GM11168 (cell line): Measurements from ENCODE around the gene ZDHHC21.
"Not testable (repeated sequence)": the region's sequence is repeated elsewhere in the genome, so short reads cannot be mapped to it uniquely, and the experiment has no call there.

Experiments
- in situ Hi-C: fragments of 300-500 bp; cut with MboI; formaldehyde crosslinking; loops from one replicate; pipeline ENCODE4 v1.12.0; 2022; ENCODE audit warnings: low sequenced_read_pairs; ENCODE audit not compliant: unreplicated experiment

Gene ZDHHC21

DNA sequence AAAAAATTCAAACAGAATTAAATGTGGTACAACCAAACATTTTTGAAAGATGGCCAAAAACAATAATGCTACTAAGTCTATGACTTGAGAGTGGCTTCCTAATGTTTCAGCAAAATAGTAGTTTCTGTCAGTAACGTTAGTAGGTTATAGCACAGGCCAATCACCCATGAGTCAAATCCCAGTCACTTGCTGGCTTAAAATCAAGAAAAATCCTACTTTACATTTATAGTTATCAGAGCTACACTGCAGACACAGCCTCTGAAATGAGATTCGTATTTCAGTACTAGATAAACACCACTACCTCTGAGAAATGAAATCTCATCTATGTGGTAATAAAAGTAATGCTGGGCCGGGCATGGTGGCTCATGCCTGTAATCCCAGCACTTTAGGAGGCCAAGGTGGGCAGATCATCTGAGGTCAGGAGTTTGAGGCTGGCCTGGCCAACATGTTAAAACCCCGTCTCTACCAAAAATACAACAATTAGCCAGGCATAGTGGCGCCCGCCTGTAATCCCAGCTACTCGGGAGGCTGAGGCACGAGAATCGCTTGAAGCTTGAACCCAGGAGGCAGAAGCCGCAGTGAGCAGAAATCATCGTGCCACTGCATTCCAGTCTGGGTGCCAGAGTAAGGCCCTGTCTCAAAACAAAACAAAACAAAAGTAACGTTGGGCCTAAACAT is 6.1 kb downstream of the ZDHHC21 start:
- in situ Hi-C loops: no loop called here

DNA sequence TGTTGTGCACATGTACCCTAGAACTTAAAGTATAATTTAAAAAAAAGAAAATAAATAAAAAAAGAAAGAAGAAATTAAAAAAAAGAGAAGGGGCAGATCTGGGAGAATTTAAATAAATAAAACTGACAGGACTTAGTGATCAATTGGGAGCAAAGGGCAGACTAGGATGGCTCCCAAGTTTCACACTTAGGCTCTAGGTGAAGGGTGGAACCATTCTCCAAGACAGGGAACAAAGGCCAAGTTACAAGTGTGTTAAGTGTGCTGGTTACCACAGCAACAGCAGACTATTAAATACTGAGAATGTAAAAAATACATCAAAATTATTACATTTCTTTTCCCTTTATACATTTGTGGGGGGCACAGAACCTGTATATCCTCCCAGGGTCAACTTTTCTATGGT is 7.1 kb downstream of the ZDHHC21 start:
- in situ Hi-C loops: no loop called here

DNA sequence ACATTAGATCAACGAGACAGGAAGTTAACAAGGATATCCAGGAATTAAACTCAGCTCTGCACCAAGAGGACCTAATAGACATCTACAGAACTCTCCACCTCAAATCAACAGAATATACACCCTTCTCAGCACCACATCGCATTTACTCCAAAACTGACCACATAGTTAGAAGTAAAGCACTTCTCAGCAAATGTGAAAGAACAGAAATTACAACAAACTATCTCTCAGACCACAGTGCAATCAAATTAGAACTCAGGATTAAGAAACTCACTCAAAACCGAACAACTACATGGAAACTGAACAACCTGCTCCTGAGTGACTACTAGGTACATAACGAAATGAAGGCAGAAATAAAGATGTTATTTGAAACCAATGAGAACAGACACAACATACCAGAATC is 10.6 kb downstream of the ZDHHC21 start:
- in situ Hi-C loops: not testable (repeated sequence)

DNA sequence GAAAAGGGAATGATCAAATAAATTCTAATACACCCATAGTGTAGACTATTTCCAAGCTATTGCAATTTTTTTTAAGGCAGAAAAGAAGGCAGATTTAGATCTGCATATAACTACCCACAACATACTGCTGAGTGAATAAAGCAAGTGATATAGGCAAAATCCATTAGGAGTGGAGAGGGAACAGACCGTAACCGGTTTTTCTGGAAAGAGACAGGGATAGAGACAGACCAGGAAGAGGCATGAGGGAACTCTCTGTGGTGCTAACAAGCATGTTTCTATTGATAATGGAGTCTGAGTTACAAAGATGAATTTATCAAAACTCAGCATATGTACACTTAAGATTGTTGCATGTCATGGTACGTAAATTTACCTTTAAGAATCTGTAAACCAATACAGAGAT is 14.5 kb downstream of the ZDHHC21 start:
- in situ Hi-C loops: no loop called here

DNA sequence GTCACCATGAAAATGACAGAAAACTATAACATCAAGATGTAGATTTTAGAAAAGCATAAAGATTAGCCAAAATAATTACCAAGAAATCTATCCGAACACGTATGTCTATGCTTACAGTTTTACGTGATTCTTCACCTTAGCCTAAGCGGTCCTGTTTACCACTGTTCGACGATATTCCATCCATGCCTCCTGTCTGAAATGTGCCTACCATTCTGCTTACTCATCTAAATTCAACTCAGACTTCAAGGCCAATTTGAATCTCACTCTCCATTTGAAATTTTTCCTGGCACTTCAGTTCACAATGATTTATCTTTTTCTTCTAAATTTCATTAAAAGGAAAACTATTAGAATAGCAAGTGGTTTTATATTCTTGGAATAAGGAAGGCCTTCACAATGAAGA is 15.4 kb downstream of the ZDHHC21 start:
- in situ Hi-C loops: no loop called here

DNA sequence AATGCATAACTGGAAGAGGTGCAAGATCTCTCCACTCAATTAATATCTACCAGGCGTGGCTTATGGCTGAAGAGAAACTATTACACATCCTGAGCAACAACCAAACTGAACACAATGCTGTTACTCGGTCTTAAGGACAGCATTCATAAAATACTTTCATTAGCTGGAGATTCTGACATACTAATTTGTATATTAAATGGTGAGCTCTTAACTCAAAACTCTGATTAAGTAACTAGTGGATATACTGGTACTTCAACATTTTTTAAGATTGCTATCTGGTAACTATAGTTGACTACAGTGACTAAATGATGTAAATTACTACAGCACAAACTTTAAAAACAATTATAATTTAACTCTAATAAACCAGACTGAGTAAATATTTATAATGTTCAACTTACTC is 15.8 kb downstream of the ZDHHC21 start:
- in situ Hi-C loops: no loop called here

DNA sequence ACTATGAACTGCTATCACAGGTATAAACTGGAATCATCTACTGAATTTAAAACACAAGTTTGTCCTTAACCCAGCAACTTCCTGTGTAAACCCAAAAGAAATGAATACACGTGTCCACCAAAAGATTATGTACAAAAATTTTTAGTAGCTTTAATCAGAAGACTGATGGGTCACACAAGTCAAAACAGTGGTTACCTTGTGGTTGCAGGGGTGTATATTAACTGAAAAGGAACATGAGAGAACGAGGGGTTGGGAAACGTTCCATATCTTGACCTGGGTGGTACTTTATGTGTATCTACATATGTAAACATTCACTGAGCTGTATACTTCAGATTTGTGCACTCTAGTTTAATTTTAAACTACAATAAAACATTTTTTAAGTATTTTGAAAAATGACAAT is 18.6 kb downstream of the ZDHHC21 start:
- in situ Hi-C loops: no loop called here

DNA sequence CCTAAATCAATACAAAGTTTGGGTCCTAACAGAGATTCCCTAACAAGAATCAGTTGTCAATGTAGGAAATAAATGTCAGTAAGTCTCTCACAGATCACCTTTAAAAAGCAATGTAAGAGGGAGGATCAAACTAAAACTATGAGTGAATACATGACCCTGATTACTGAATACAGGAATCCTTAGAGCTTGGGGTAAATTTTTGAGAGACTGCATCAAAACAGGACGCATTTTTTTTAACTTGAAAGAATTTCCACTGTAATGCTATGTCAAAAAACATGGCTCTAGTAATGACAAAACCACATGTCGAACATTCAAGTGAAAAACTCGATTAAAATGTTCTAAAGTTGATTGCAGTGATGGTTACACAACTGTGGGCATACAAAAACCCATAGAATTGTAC is 21.9 kb downstream of the ZDHHC21 start:
- in situ Hi-C loops: no loop called here

DNA sequence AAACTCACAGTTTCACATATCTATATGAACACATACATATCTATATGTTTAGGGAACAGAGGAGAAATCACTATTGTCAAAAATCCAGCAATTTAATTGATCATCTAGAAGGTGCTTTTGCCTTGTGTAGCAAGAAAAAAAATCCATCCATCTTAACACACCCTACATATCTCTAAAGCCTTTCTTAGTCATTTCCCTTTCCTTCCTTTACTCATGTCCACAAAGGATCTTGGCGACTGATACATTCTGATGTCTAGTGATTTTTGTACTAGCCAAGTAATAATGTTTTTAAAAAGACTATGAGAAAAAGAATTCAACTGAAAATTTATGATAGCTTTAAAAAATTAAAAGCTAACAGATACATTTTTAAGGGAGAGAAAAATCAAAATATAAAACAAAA is 22.5 kb downstream of the ZDHHC21 start:
- in situ Hi-C loops: no loop called here

DNA sequence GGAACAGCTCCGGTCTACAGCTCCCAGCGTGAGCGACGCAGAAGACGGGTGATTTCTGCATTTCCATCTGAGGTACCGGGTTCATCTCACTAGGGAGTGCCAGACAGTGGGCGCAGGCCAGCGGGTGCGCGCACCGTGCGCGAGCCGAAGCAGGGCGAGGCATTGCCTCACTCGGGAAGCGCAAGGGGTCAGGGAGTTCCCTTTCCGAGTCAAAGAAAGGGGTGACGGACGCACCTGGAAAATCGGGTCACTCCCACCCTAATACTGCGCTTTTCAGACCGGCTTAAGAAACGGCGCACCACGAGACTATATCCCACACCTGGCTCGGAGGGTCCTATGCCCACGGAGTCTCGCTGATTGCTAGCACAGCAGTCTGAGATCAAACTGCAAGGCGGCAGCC is 29.2 kb downstream of the ZDHHC21 start:
- in situ Hi-C loops: not testable (repeated sequence)

DNA sequence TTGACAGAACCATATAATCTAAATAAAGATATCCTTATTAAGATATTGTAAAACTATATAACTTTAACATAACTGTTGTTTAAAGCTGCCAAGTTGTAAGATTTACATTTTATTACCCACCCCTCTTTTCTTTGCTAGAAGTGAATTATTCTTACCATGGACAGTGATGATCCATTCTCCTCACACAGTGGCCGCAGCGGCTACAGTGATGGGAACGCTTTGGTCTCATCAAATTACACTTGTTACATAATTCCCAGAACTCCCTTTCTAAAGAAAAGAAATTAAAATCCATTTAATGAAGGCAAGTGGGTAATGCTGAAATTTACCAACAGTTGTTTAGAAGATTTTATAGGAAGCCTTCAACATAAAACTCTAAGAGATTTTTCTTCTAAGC is 31.2 kb downstream of the ZDHHC21 start:
- in situ Hi-C loops: no loop called here

DNA sequence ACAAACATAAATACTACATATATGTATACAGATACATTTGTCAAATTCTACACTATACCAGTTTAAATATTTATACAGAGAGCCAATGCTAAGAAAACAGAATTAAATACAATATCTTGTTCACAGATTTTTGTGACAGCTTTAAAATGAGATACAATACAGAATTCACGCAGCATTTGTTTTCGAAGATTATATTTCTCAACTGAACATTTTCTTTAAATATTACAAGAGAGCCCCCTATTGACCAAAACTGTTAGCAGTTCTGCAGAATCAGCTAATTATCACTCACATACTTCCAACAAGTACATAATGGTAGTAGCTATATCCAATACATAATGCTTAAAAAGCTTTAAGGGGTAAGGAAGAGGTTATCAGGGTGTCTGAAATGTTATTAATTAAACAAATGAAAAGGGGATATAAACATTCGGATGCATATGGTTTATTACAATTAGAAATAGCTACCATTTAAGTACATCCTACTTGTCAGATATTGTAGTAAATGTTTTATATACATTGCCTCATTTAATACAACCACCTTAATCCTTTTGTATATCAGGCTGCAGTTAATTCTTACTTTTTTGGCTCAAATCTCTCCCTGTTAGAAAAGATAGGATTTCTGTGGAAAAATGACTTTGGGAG is 31.7 kb downstream of the ZDHHC21 start:
- in situ Hi-C loops: no loop called here

DNA sequence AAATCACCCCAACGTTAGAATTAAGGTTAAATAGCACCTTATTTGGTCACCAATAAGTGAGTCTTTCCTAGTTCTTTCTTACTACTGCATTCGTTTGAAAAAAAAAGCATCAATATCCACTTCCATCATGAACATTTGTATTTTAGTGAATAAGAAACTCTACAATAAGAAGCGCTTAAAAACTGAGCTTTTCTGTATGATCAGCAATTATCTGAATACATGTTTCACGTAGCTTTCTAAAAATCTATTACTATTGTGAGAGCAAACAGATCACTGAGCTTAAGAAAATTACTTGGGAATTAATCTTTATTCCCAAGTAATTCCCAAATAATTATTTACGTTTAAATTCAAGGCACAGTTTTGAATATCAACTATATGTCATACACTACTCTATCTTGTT is 32.5 kb downstream of the ZDHHC21 start:
- in situ Hi-C loops: no loop called here

DNA sequence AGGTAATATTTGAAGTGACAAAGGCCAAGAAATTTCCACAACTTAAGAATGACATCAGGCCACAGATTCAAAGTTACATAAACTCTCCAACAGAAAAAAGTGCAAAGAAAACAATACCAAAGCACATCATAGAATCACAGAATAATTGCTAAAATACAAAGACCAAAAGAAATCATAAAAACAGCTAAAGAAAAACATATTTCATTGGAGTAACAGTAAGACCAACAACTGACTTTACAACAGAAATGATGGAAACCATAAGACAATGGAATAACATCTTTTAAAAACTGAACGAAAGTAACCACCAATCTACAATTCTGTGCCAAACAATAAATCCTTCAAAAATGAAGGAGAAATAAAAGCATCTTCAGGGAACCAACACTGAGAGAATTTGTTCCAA is 38.3 kb downstream of the ZDHHC21 start:
- in situ Hi-C loops: no loop called here

DNA sequence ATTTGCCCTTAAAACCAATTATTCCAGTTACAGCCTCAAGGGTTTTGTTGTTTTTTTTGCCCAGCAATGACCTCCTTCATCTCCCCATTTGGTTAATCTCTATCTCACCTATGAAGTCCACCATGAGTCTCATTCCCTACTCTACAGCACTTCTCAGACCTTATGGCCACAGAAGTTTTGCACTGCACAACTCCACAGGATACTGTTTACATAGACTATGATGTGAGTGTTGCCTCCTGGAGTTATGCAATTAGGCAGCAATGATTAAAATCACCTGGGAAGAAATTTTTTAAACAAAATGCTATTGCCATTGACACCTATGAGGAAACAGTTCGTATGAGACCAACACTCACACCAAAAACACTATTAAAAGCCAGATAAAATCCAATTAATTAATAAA is 39.7 kb downstream of the ZDHHC21 start:
- in situ Hi-C loops: no loop called here

DNA sequence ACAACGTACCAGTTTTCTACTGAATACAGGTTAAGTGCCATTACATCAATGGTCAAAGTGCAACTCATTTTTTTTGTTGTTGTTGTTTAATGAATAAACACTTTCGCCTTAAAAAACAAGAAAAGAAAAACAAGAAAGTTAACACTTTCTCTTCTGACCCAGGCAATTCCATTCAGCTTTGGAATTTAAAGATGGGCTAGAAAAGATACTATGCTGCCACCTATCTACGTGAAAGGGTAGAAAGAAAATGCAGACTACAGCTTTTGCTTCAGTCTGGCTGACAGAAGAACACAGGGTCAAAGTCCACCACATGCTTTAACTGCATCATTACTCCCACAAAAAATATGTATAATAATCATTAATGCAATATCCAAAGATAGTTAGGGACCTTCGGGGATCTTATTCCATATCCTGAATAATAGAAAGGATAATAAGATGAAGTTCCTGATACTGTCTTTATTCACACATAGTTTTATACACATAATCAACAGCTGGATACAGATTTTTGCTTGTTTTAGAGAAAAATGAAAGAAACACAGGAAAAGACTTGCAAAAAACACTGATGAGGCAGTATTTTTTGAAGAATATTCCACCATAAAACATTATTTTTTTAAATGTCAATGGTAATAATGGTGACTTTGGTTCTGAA is 40.4 kb downstream of the ZDHHC21 start:
- in situ Hi-C loops: no loop called here

DNA sequence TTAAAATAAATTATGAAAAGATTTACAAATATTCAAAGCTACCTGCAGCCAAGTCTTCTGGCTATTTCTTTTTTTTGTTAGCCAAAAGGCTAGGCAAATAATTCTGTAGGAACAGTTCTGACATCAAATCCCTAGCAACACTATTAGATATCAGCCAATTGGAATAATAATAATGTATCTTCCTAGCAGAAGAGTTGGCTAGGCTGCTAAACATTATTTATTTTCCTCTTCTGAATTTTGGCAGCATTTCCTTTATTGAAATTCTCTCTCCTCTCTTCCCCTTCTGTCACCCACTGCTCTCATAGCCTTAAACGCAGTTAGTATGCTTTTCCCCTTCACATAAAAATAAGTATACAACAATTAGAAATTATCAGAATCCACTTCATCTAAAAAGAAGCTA is 42.6 kb downstream of the ZDHHC21 start:
- in situ Hi-C loops: no loop called here

DNA sequence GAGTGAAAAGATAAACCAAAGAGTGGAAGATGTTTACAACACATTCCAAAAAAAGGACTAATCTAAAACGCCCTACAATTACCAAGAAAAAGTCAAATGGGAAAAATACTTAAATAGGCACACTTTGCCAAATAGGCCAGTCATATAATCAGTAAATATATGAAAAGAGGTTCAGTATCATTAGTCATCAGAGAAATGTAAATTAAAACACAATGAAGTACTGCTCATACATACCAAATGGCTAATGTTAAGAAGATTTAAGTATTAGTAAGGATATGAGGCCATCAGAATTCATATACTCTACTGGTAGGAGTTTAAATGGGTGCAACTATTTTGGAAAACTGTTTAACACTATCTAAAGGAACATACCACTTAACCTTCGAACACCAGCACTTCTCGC is 47.6 kb downstream of the ZDHHC21 start:
- in situ Hi-C loops: no loop called here

DNA sequence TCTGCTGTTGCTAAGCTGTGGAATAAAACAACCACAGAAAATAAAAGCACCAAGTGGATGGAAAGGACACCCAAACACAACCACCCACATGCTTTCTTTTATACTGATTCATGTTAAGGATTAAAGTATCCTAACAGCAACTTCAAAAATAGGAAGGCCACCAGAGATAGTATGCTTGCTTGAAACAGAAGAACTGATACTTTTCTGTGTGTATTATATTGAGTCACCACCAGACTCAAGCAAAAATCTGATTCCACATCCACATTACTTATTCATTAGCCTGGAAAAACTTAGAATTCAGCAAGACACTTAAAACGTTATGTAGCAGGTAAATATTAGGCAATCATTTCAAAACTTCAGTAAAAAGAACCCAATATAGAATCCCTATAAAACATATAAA is 52.3 kb downstream of the ZDHHC21 start:
- in situ Hi-C loops: no loop called here

DNA sequence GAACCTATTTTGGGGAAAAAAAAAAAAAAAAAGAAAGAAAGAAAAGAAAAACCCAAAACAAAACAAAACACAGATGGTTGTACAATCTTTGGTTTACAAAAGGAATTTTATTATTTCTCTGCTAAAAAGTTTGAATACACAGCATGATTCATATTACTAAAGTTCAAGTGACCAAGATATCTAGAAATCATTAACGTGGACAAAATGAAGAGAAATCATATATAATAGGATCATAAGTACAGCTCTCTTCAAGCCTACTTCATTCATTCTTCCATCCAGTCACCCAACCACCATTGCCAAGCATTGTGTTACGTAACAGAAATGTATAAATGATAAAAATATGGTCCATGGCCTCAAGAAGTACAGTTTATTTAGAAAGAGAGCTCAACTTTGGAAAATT is 52.9 kb downstream of the ZDHHC21 start:
- in situ Hi-C loops: no loop called here

DNA sequence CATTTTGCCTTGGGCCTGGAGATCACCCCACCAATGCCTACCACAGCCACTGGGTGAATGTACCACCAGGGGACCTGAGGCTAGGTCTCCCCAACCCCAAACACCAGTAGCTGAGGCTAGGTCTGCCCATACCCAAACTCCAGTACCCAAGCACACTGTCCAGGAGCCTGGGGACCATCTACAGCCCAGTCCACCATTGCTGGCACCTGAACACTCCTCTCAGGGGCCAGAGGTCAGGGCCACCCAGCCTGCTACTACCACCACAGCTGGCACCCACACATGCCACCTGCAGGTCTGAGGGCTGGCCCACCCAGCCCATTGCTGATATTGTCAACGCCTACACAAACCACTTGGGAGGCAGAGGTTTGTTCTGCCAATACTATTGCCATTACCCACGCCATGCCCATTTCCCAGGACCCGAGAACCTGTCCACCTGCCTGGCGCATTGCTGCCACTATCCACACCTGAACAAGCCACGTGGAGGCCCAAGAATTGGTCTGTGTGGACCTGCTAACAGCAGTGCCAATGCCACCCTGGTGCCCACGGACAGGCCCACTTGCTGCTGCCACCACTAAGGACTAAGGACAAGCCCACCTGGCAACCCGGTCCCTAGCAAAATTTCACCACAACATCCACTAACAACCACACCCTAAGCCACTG is 59.2 kb downstream of the ZDHHC21 start:
- in situ Hi-C loops: no loop called here
